GM12892 (cell line): Measurements from ENCODE around the gene YAF2.

Experiments
- POLR2A ChIP-seq: IDR thresholded peaks from 2 replicates; pipeline ENCODE4 v1.6.1; 2011; ENCODE audit warnings: low read depth, low read length, control low read depth
- TAF1 ChIP-seq: IDR thresholded peaks from 2 replicates; pipeline ENCODE4 v1.6.1; 2011; ENCODE audit warnings: low read depth, mild to moderate bottlenecking, control low read depth, low read length, borderline replicate concordance

DNA sequence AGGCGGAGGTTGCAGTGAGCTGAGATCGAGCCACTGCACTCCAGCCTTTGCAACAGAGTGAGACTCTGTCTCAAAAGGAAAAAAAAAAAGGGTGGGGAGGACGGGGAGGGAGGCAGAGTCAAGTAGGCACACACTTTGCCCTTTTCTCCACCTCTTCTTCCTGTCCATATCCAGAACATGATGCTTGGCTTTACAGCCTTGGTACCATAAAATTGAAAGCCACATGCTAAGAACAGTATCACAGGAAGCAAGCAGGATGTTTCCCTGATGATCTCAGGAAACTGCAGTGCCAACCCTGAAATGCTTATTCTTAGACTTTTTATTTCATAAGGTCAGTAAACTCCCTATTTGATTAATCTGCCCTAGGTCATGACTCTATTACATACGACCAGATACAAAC is 32.5 kb upstream of the YAF2 start:
- TF ChIP-seq POLR2A: no peak
- TF ChIP-seq TAF1: no peak
